GM11168 (cell line): ENCODE data around the gene KCNJ8.

ENCODE experiments used
- in situ Hi-C: fragments of 300-500 bp; cut with MboI; formaldehyde crosslinking; loops from one replicate; pipeline ENCODE4 v1.12.0; 2022; ENCODE audit warnings: low sequenced_read_pairs; ENCODE audit not compliant: unreplicated experiment

Gene KCNJ8

DNA sequence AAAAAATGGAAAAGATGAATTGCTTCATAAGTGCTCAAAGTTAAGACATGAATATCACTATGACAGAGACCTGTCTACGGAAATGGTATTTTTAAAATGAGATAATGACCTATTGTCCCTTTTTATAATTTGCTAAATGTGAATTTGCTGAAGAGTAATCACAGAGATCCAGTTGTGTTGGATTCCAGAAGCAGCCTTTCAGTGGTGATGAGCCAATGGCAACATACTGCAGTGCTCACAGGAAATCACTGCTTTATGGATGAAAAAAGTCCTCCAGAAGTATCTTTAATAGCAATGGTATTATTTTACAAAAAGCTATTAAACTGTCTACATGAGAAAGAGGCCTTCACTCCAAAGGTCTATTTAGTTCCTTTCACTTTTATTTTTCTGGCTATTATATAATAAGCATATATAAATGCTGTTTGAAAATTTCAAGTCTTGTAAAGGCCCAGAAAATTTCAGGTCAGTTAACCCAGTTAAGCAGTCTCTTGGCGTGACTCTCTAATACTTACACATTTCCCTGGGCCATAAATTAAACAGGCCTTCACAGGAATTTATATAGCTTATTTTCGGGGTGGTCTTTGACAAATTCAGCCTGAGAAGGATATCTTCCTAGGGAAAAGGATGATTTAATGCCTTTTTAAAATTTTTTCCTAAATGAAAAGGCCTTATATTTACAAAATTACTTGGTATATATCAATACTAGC lies 55.4 kb downstream of the KCNJ8 start:
- in situ Hi-C loops = loop anchor here (25.0 kb wide), 1 partner anchor 293 kb away; no protein-coding TSS in a partner anchor

DNA sequence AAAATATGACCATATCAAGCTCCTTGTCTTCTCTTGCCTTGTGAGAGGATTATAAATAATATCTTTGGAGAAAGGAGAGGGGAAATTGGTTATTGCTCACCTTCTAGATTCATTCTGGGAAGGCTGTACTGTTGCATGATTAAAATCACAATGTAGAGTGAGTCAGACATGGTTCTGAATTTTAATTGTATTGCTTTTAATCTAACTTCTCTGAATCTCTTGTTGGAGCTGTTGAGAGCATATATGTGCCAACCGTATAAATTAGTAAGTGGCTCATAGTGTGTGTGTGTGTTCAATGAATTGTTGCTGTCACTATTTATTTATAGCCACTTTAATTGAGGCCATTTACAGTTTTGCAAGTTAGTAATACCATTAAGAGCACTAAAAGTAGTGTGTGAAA lies 56.1 kb downstream of the KCNJ8 start:
- in situ Hi-C loops = loop anchor here (25.0 kb wide), 1 partner anchor 294 kb away; no protein-coding TSS in a partner anchor

DNA sequence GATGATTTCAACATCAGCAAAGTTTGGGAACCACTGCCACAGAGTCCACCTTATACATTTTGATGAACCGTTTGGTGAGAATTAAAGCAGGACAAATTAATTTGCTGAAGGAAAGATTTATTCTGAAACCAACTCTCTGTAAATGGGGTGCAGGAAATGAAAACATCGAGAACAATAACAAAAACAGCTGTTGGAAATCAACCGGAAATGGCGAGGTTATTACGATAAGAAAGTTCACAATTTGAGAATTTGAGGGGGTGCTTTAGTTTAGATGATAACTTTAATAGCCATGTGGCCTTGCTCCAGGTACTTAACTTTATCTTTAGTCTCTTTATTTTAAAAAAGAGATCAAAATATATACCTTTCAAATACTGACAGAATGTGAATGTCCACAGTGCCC lies 56.7 kb downstream of the KCNJ8 start:
- in situ Hi-C loops = loop anchor here (25.0 kb wide), 1 partner anchor 295 kb away; no protein-coding TSS in a partner anchor

DNA sequence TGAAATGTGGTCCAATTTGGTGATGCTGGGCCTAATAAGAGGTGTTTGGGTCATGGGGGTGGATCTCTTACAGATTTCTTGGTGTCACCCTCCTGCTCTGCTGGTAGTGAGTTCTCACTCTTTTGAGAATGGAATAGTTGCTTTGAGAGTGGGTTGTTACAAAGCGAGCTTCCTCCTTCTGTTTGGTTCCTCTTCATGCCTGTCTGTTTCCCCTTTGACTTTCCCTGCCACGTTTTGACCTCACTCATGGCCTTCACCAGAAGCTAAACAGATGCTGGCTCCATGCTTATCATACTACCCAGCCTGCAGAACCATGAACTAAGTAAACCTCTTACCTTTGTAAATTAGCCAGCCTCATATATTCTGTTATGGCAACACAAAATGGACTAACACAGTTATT lies 59.1 kb downstream of the KCNJ8 start:
- in situ Hi-C loops = loop anchor here (25.0 kb wide), 1 partner anchor 297 kb away; no protein-coding TSS in a partner anchor
